Measurements from ENCODE around the gene CCDC43.
"Not testable (repeated sequence)": the region's sequence is repeated elsewhere in the genome, so short reads cannot be mapped to it uniquely, and the experiment has no call there.

The CCDC43 gene

GRCh38 chr17:44689477-44690217, at the start of gene CCDC43:
Gene CCDC43 (minus strand): TSS chr17:44689776. CDS start chr17:44689753, 23 bp downstream.
- peak; percentile 67 for DNase-seq

- no peak for DNase-seq
Measured at GRCh38 chr17:44738214-44738906, 48.8 kb upstream of the CCDC43 start.

GRCh38 chr17:44736551-44737240, 47.1 kb upstream of the CCDC43 start:
- no peak for DNase-seq

GRCh38 chr17:44734272-44734671, 44.7 kb upstream of the CCDC43 start:
- DNase-seq: no peak

GRCh38 chr17:44733753-44734152, 44.2 kb upstream of the CCDC43 start:
- no peak for DNase-seq

GRCh38 chr17:44726121-44726520, 36.5 kb upstream of the CCDC43 start:
- not testable (repeated sequence) for DNase-seq

- no peak for DNase-seq
Measured at GRCh38 chr17:44722254-44722653, 32.7 kb upstream of the CCDC43 start.

GRCh38 chr17:44719444-44719843, 29.9 kb upstream of the CCDC43 start:
- DNase-seq: no peak

- peak; percentile 74 for DNase-seq
Measured at GRCh38 chr17:44708401-44709263, 19.1 kb upstream of the CCDC43 start, which contains the start of gene DBF4B. Gene DBF4B (plus strand): TSS chr17:44708665. CDS start chr17:44708821, 156 bp downstream.

GRCh38 chr17:44707755-44708400, 18.3 kb upstream of the CCDC43 start:
- no peak for DNase-seq

- DNase-seq: not testable (repeated sequence)
Measured at GRCh38 chr17:44700288-44700687, 10.7 kb upstream of the CCDC43 start.

GRCh38 chr17:44693609-44694008, 4.0 kb upstream of the CCDC43 start:
- no peak for DNase-seq

- DNase-seq: not testable (repeated sequence)
Measured at GRCh38 chr17:44690746-44691306, 1.2 kb upstream of the CCDC43 start.

- no peak for DNase-seq
Measured at GRCh38 chr17:44688675-44689476, 700 bp downstream of the CCDC43 start.

- no peak for DNase-seq
Measured at GRCh38 chr17:44688200-44688599, 1.4 kb downstream of the CCDC43 start.

GRCh38 chr17:44687756-44688155, 1.8 kb downstream of the CCDC43 start:
- DNase-seq: no peak

GRCh38 chr17:44683303-44683702, 6.3 kb downstream of the CCDC43 start:
- not testable (repeated sequence) for DNase-seq

GRCh38 chr17:44677136-44677535, 12.4 kb downstream of the CCDC43 start:
- no peak for DNase-seq

GRCh38 chr17:44673893-44674292, 15.7 kb downstream of the CCDC43 start:
- no peak for DNase-seq

GRCh38 chr17:44672479-44673093, 17.0 kb downstream of the CCDC43 start:
- no peak for DNase-seq

All from DMS153 (cell line).